ENCODE results near the gene SKAP2. TPM values are rescaled to one million over a fixed set of nuclear protein-coding genes. Genes with fewer than 3 reads are reported as not detected.

SKAP2 gene
- polyA plus RNA-seq, 2 donors, result 6.4 to 8.1 TPM

DNA sequence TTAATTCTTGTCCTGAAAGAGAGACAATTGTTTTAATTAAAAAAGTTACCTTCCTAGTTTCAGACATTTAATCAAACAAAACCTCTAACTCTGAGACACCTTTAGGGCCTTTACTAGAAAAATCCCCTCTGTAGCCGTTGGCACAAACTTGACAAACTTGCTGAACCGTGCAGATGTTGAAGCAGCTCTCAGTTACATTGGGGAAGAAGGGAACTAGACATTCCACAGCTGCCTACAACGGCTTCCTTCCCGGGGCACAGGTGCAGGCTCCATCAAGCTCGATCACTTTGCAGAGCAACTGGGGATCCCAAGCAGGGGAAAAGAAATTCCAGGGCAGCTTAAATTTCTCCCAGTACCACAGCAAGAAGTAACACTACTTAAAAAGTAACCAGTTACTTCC lies 141.3 kb downstream of the SKAP2 start:
- no peaks in the 10 kb centered on the region for H3K27me3 ChIP-seq (ENCODE audit: control insufficient read depth in 1 of 2, insufficient read depth in 2 of 2, low read length in 2 of 2)
- no peak overlapping the region for H3K27ac ChIP-seq (ENCODE audit: low read depth in 2 of 2, low read length in 1 of 2)
- no peak overlapping the region for H3K4me3 ChIP-seq (ENCODE audit: low read depth in 1 of 2, low read length in 2 of 2)
- H3K4me1 ChIP-seq (ENCODE audit: control insufficient read depth in 2 of 2, insufficient read depth in 2 of 2, low read length in 1 of 2), result no peaks in the 10 kb centered on the region
- no peaks in the 10 kb centered on the region for H3K36me3 ChIP-seq (ENCODE audit: control insufficient read depth in 2 of 2, insufficient read depth in 2 of 2, low read length in 1 of 2)
- WGBS, 2 donors, result 37 to 45% methylated on average over 5 of the region's 5 CpGs
- no peaks in the 10 kb centered on the region for H3K9me3 ChIP-seq (ENCODE audit: control insufficient read depth in 2 of 2, insufficient read depth in 1 of 2, low read depth in 1 of 2, low read length in 1 of 2)

DNA sequence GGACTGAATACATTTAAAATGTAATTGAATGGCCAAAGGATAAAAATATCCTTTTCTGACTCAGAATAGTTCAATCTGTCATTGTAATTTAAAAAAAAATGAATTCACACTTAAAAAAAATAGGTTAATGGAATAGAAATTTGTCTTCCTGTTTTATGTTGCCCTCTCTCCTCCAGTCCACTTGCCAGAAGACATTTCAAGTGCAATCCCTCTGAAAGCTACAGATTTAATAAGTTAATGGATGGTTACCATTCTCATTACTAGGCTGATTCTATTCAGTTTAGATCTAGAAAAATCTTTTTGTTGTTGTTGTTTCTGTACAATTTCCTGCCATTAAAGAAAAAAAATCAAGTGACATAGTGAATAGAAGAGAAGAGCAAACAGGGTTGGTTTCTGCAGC lies 142.9 kb downstream of the SKAP2 start:
- no peak overlapping the region for H3K27ac ChIP-seq (ENCODE audit: low read depth in 2 of 2, low read length in 1 of 2)
- no peak overlapping the region for H3K4me3 ChIP-seq (ENCODE audit: low read depth in 1 of 2, low read length in 2 of 2)
- no peaks in the 10 kb centered on the region for H3K9me3 ChIP-seq (ENCODE audit: control insufficient read depth in 2 of 2, insufficient read depth in 1 of 2, low read depth in 1 of 2, low read length in 1 of 2)
- no peaks in the 10 kb centered on the region for H3K4me1 ChIP-seq (ENCODE audit: control insufficient read depth in 2 of 2, insufficient read depth in 2 of 2, low read length in 1 of 2)
- no peaks in the 10 kb centered on the region for H3K27me3 ChIP-seq (ENCODE audit: control insufficient read depth in 1 of 2, insufficient read depth in 2 of 2, low read length in 2 of 2)
- no peaks in the 10 kb centered on the region for H3K36me3 ChIP-seq (ENCODE audit: control insufficient read depth in 2 of 2, insufficient read depth in 2 of 2, low read length in 1 of 2)

DNA sequence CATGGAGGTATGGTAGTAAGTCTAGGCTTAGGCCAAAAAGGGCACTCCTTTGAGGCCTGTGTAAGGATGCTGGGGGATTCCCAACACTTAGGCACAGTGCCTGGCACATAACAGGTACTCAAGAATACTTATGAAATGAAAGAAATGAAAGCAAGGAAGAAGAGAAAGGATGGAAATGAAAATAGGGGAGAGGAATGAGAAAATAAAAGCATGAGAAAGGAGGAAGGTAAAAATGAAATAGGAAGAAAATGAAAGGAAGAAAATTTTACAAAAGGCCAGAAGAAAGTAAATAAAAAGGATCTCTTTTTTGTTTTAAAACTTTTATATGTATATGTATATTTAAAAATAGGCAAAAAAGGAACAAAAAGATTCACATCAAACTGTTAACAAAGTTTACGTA lies 146.3 kb downstream of the SKAP2 start:
- H3K9me3 ChIP-seq (ENCODE audit: control insufficient read depth in 2 of 2, insufficient read depth in 1 of 2, low read depth in 1 of 2, low read length in 1 of 2), result no peaks in the 10 kb centered on the region
- WGBS, 2 donors, result 97 to 98% methylated on average over 1 of the region's 1 CpG
- H3K4me3 ChIP-seq (ENCODE audit: low read depth in 1 of 2, low read length in 2 of 2), result no peak overlapping the region
- no peak overlapping the region for H3K27ac ChIP-seq (ENCODE audit: low read depth in 2 of 2, low read length in 1 of 2)
- H3K36me3 ChIP-seq (ENCODE audit: control insufficient read depth in 2 of 2, insufficient read depth in 2 of 2, low read length in 1 of 2), result no peaks in the 10 kb centered on the region
- H3K27me3 ChIP-seq (ENCODE audit: control insufficient read depth in 1 of 2, insufficient read depth in 2 of 2, low read length in 2 of 2), result no peaks in the 10 kb centered on the region
- H3K4me1 ChIP-seq (ENCODE audit: control insufficient read depth in 2 of 2, insufficient read depth in 2 of 2, low read length in 1 of 2), result no peaks in the 10 kb centered on the region

DNA sequence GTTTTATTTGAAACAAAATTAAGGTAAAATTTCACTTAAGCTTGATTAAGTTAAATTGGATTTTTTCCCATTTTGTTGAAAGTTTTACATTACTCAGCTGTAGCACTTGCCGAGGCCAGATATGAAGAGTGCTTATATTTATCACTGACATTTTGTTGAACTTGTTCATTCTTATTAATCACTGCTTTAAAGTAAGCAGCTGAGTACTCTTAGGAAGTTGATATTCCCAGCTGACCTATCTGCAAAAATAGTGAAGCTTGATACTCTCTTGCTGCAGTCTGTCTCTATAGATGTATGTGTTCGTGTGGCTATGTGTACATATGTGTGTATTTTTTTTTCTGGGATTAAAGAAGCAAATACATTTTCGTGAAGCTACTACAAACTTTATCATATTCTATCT lies 150.0 kb downstream of the SKAP2 start:
- 83 to 86% methylated on average over 3 of the region's 3 CpGs for WGBS, 2 donors
- no peaks in the 10 kb centered on the region for H3K4me1 ChIP-seq (ENCODE audit: control insufficient read depth in 2 of 2, insufficient read depth in 2 of 2, low read length in 1 of 2)
- H3K9me3 ChIP-seq (ENCODE audit: control insufficient read depth in 2 of 2, insufficient read depth in 1 of 2, low read depth in 1 of 2, low read length in 1 of 2), result no peaks in the 10 kb centered on the region
- no peak overlapping the region for H3K4me3 ChIP-seq (ENCODE audit: low read depth in 1 of 2, low read length in 2 of 2)
- H3K36me3 ChIP-seq (ENCODE audit: control insufficient read depth in 2 of 2, insufficient read depth in 2 of 2, low read length in 1 of 2), result no peaks in the 10 kb centered on the region
- no peaks in the 10 kb centered on the region for H3K27me3 ChIP-seq (ENCODE audit: control insufficient read depth in 1 of 2, insufficient read depth in 2 of 2, low read length in 2 of 2)
- H3K27ac ChIP-seq (ENCODE audit: low read depth in 2 of 2, low read length in 1 of 2), result no peak overlapping the region

DNA sequence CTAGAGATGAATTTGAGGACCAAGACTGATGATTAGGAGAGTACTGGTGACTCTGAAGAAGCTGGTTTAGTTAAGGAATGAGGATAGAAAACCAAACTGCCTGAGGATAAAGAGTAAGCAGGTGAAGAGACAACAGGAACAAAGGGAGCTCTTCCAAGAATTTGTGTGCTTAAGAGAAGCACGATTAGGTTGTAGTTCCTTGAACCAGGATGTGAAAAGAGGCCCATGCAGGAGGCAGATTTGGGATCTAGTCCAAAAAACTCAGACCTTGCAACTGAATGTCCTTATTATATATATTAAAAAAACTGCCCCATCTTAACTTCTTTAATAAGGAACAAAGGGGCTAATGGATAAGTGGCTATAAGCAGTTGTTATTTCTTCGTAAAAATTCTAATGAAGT lies 150.4 kb downstream of the SKAP2 start:
- Histone ChIP-seq H3K36me3 (ENCODE audit: control insufficient read depth in 2 of 2, insufficient read depth in 2 of 2, low read length in 1 of 2) (no peaks in the 10 kb centered on the region), H3K27ac (ENCODE audit: low read depth in 2 of 2, low read length in 1 of 2) (no peak overlapping the region), H3K4me1 (ENCODE audit: control insufficient read depth in 2 of 2, insufficient read depth in 2 of 2, low read length in 1 of 2) (no peaks in the 10 kb centered on the region), H3K9me3 (ENCODE audit: control insufficient read depth in 2 of 2, insufficient read depth in 1 of 2, low read depth in 1 of 2, low read length in 1 of 2) (no peaks in the 10 kb centered on the region), H3K27me3 (ENCODE audit: control insufficient read depth in 1 of 2, insufficient read depth in 2 of 2, low read length in 2 of 2) (no peaks in the 10 kb centered on the region), H3K4me3 (ENCODE audit: low read depth in 1 of 2, low read length in 2 of 2) (no peak overlapping the region)
- WGBS, 2 donors, result 71% methylated on average over 2 of the region's 2 CpGs

DNA sequence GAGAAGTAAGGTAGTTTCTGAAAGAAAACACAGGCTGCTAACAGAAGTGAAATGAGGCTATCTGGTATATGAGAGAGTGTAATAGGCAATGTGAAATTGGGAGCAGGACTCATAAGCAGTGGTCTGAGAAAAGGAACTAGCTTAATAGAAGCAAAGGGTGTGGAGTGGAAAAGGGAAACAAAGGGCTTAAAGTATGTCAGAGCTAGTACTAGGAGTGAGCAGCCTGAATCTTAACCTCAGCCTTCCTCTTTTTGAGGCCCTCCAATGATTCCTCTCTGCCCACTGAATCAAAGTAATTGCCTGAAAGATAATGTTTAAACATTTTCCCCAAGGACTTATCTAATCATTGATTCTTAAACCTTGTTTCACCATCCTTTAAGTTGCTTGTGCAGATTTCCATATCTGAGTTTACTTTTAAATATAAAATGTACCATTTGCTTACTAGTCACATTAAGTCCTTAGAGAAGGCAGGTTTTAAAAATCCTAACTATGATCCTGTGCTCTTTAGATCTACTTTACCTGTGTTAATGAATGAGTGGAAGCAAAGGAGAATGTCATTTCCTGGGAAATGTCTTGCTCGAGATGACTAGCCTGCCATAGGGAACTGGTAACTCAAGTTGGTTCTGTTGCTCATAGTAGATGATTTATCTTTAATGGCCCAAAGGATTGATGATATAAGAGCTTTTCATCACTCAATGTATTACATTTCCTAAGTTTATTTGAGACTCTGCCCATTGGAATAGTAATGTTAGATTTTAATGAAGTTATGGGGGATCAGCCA lies 155.0 kb downstream of the SKAP2 start:
- H3K27ac ChIP-seq (ENCODE audit: low read depth in 2 of 2, low read length in 1 of 2), result no peak overlapping the region
- 80 to 83% methylated on average over 1 of the region's 1 CpG for WGBS, 2 donors
- H3K9me3 ChIP-seq (ENCODE audit: control insufficient read depth in 2 of 2, insufficient read depth in 1 of 2, low read depth in 1 of 2, low read length in 1 of 2), result no peaks in the 10 kb centered on the region

DNA sequence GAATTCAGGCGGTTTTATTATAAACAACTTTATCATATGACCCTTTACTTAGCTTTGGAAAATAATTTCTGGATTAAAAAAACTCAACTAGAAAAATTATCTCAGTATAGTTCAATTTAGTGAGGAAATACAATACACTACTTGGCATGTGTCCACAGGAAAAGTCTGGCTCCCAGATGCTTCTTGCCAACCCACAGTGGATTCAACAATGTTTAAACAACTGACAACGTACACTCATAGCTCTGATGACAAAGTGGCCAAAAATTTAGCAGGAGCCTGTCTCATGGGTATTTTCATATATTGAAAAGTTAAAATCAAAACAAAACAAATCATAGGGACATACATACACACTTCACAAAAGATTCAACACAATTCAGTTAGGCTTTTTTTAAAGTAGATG lies 158.8 kb downstream of the SKAP2 start:
- no peaks in the 10 kb centered on the region for H3K9me3 ChIP-seq (ENCODE audit: control insufficient read depth in 2 of 2, insufficient read depth in 1 of 2, low read depth in 1 of 2, low read length in 1 of 2)
- no peak overlapping the region for H3K27ac ChIP-seq (ENCODE audit: low read depth in 2 of 2, low read length in 1 of 2)
- H3K36me3 ChIP-seq (ENCODE audit: control insufficient read depth in 2 of 2, insufficient read depth in 2 of 2, low read length in 1 of 2), result no peaks in the 10 kb centered on the region
- no peak overlapping the region for H3K4me3 ChIP-seq (ENCODE audit: low read depth in 1 of 2, low read length in 2 of 2)
- H3K4me1 ChIP-seq (ENCODE audit: control insufficient read depth in 2 of 2, insufficient read depth in 2 of 2, low read length in 1 of 2), result no peaks in the 10 kb centered on the region
- no peaks in the 10 kb centered on the region for H3K27me3 ChIP-seq (ENCODE audit: control insufficient read depth in 1 of 2, insufficient read depth in 2 of 2, low read length in 2 of 2)
- 28 to 29% methylated on average over 2 of the region's 2 CpGs for WGBS, 2 donors

More for the DNA sequence above, 155.0 kb downstream of the SKAP2 start:
- no peaks in the 10 kb centered on the region for H3K4me1 ChIP-seq (ENCODE audit: control insufficient read depth in 2 of 2, insufficient read depth in 2 of 2, low read length in 1 of 2)
- no peak overlapping the region for H3K4me3 ChIP-seq (ENCODE audit: low read depth in 1 of 2, low read length in 2 of 2)
- H3K27me3 ChIP-seq (ENCODE audit: control insufficient read depth in 1 of 2, insufficient read depth in 2 of 2, low read length in 2 of 2), result no peaks in the 10 kb centered on the region
- no peaks in the 10 kb centered on the region for H3K36me3 ChIP-seq (ENCODE audit: control insufficient read depth in 2 of 2, insufficient read depth in 2 of 2, low read length in 1 of 2)

DNA sequence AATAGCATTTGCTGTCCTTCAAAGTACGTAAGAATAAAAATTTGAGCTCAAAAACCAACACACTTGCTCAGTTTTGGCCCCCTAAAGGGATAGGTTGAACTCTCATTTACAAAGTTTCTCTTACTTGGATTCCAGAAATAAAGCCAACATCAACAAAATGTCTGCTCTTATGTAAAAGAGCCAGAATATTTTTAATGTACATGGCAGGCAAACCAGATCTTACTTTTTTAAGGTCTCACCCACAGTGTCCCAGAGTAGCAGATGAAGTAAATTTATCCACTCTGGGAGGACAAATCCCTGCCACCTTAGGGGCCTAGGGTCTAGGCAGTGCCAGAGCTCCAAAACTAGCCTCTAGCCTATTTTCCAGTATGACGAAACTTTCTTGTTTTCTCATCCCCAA lies 159.6 kb downstream of the SKAP2 start:
- no peaks in the 10 kb centered on the region for H3K27me3 ChIP-seq (ENCODE audit: control insufficient read depth in 1 of 2, insufficient read depth in 2 of 2, low read length in 2 of 2)
- no peak overlapping the region for H3K27ac ChIP-seq (ENCODE audit: low read depth in 2 of 2, low read length in 1 of 2)
- no peaks in the 10 kb centered on the region for H3K4me1 ChIP-seq (ENCODE audit: control insufficient read depth in 2 of 2, insufficient read depth in 2 of 2, low read length in 1 of 2)
- H3K36me3 ChIP-seq (ENCODE audit: control insufficient read depth in 2 of 2, insufficient read depth in 2 of 2, low read length in 1 of 2), result no peaks in the 10 kb centered on the region
- no peak overlapping the region for H3K4me3 ChIP-seq (ENCODE audit: low read depth in 1 of 2, low read length in 2 of 2)
- WGBS, 2 donors, result 66 to 82% methylated on average over 2 of the region's 2 CpGs
- no peaks in the 10 kb centered on the region for H3K9me3 ChIP-seq (ENCODE audit: control insufficient read depth in 2 of 2, insufficient read depth in 1 of 2, low read depth in 1 of 2, low read length in 1 of 2)

DNA sequence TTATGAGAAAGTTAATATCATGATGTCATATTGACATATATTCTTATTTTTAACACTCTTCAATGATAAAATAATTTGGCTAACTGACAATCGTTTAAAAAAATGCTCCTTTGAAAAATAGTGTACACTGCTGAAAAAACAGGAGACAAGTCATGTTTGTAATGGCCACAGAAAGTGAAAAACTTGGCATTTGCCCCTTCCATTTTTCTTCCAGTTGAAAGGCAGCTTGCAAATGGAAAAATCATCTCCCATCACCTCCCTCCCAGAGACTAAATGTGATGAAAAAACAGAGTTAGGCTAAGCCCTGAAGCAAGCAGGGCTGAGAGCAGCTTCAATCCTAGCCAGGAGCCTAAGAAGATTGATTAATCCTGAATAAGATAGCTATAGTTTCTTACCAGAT lies 160.4 kb downstream of the SKAP2 start:
- no peaks in the 10 kb centered on the region for H3K9me3 ChIP-seq (ENCODE audit: control insufficient read depth in 2 of 2, insufficient read depth in 1 of 2, low read depth in 1 of 2, low read length in 1 of 2)
- no peak overlapping the region for H3K4me3 ChIP-seq (ENCODE audit: low read depth in 1 of 2, low read length in 2 of 2)
- no peak overlapping the region for H3K27ac ChIP-seq (ENCODE audit: low read depth in 2 of 2, low read length in 1 of 2)
- H3K36me3 ChIP-seq (ENCODE audit: control insufficient read depth in 2 of 2, insufficient read depth in 2 of 2, low read length in 1 of 2), result no peaks in the 10 kb centered on the region
- no peaks in the 10 kb centered on the region for H3K27me3 ChIP-seq (ENCODE audit: control insufficient read depth in 1 of 2, insufficient read depth in 2 of 2, low read length in 2 of 2)
- no peaks in the 10 kb centered on the region for H3K4me1 ChIP-seq (ENCODE audit: control insufficient read depth in 2 of 2, insufficient read depth in 2 of 2, low read length in 1 of 2)
- 69 to 72% methylated on average over 1 of the region's 1 CpG for WGBS, 2 donors

DNA sequence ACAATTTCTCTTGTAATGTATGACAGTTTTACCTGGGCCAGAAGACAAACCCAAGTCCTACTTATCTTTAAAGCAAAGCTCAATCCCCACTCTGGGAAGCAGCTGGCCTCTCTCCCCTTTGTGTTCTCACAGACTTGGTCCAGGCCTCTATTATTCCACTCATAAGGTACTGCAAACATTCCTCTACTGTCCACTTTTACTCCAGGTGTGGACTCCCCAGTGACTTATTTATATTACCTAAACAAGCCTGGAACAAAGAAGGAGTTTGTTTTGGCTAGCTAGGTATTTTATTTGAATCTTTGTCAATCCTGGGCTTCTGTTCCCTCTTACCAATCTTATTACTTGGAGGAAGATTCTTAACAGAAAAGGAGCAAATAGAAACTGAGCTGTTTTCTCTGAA lies 163.5 kb downstream of the SKAP2 start:
- Histone ChIP-seq H3K27ac (ENCODE audit: low read depth in 2 of 2, low read length in 1 of 2) (no peak overlapping the region), H3K4me3 (ENCODE audit: low read depth in 1 of 2, low read length in 2 of 2) (no peak overlapping the region), H3K4me1 (ENCODE audit: control insufficient read depth in 2 of 2, insufficient read depth in 2 of 2, low read length in 1 of 2) (no peaks in the 10 kb centered on the region)

More for the DNA sequence above, 163.5 kb downstream of the SKAP2 start:
- H3K36me3 ChIP-seq (ENCODE audit: control insufficient read depth in 2 of 2, insufficient read depth in 2 of 2, low read length in 1 of 2), result no peaks in the 10 kb centered on the region
- H3K27me3 ChIP-seq (ENCODE audit: control insufficient read depth in 1 of 2, insufficient read depth in 2 of 2, low read length in 2 of 2), result no peaks in the 10 kb centered on the region
- H3K9me3 ChIP-seq (ENCODE audit: control insufficient read depth in 2 of 2, insufficient read depth in 1 of 2, low read depth in 1 of 2, low read length in 1 of 2), result no peaks in the 10 kb centered on the region

All from esophagus (tissue), 2 donors.